HFFc6 (cell line): Measurements from ENCODE around the gene EN1. TPM values are rescaled to one million over a fixed set of nuclear protein-coding genes. Genes with fewer than 3 reads are reported as not detected.

Experiments
- DNase-seq: peaks from one replicate; pipeline ENCODE4 v3.0.0-alpha.2; 2018
- H3K27ac Mint-ChIP-seq: 2 replicates; pipeline ENCODE4 v1.8.0; 2020; ENCODE audit warnings: mild to moderate bottlenecking, mixed read lengths
- H3K27me3 Mint-ChIP-seq: 2 replicates; pipeline ENCODE4 v1.8.0; 2021; ENCODE audit warnings: mild to moderate bottlenecking, moderate library complexity, mixed read lengths; ENCODE audit not compliant: insufficient read depth
- H3K36me3 Mint-ChIP-seq: 2 replicates; pipeline ENCODE4 v1.8.0; 2021; ENCODE audit warnings: low read depth, mixed read lengths
- H3K4me1 Mint-ChIP-seq: 2 replicates; pipeline ENCODE4 v1.8.0; 2020; ENCODE audit warnings: low read depth, mixed read lengths
- H3K4me3 Mint-ChIP-seq: 2 replicates; pipeline ENCODE4 v1.8.0; 2020; ENCODE audit warnings: mild to moderate bottlenecking, moderate library complexity, mixed read lengths
- H3K9me3 Mint-ChIP-seq: 2 replicates; pipeline ENCODE4 v1.8.0; 2020; ENCODE audit warnings: mild to moderate bottlenecking, mixed read lengths
- CTCF ChIP-seq: fragments of 200-600 bp; sonication (generic); IDR thresholded peaks from 2 replicates; pipeline ENCODE4 v1.5.0; 2021; ENCODE audit warnings: antibody characterized with exemption, mild to moderate bottlenecking
- long read RNA-seq: library from polyadenylated mRNA; unstranded; transcript quantifications from one replicate; pipeline ENCODE4 v2.0.0, GENCODE V29; 2019
- total RNA-seq, 6 experiments: library from RNA; stranded (reverse); fragmentation: NEBNext Ultra II Directional; extraction: Animal tissue kit (Norgen Biotek cat#: 25700); gene quantifications; 2 replicates in 1 of 6; 3 replicates in 5 of 6; pipeline ENCODE4 v1.2.3, GENCODE V29; 2021

Gene EN1
- not detected for total RNA-seq
- long read RNA-seq, result 0 reads

- no peak within 1 kb of the TSS for H3K27ac Mint-ChIP-seq
- DNase-seq, result no peak
Observed at GRCh38 chr2:118846953-118847761, at the start of gene EN1. Gene EN1, minus strand, starts transcription at chr2:118847648. Its CDS starts 481 bp downstream, at chr2:118847167.

DNA sequence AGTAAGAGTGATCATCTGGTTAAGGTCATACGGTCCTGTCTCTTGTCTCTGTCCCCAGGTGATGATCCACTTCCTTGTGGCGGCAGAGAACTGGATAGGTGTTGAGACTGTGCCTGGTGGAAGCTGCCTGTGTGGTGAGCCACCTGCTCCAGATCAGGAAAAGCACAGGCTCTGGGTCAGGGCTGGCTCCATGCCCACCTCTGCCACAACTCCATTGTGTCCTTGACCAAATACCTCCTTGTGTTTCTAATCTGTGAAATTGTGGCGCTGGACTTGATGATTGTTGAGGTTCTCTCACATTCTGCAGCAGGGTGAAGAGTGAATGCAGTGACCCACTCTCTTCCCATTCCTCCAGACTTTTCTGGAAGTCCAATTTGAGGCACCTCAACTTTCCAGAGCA is 45.7 kb upstream of the EN1 start:
- no peak for TF ChIP-seq CTCF
- peaks cover 10% of the 10 kb centered on the region; the same call in 1 of the 2 replicates for H3K36me3 Mint-ChIP-seq
- peaks cover 16% of the 10 kb centered on the region for H3K9me3 Mint-ChIP-seq
- no peaks in the 10 kb centered on the region; the same call in 1 of the 2 replicates for H3K27me3 Mint-ChIP-seq
- DNase-seq, result no peak
- H3K4me1 Mint-ChIP-seq, result no peaks in the 10 kb centered on the region
- no peak overlapping the region for H3K4me3 Mint-ChIP-seq
- no peak overlapping the region for H3K27ac Mint-ChIP-seq

More at GRCh38 chr2:118846953-118847761, at the start of gene EN1:
- H3K36me3 Mint-ChIP-seq, result peaks cover 3% of the 10 kb centered on the region; the same call in 1 of the 2 replicates
- H3K27me3 Mint-ChIP-seq, result peaks cover 76% of the 10 kb centered on the region
- H3K4me3 Mint-ChIP-seq, result peak within 1 kb of the TSS; percentile 82
- peaks cover 19% of the 10 kb centered on the region for H3K4me1 Mint-ChIP-seq
- no peak for TF ChIP-seq CTCF
- H3K9me3 Mint-ChIP-seq, result no peaks in the 10 kb centered on the region

DNA sequence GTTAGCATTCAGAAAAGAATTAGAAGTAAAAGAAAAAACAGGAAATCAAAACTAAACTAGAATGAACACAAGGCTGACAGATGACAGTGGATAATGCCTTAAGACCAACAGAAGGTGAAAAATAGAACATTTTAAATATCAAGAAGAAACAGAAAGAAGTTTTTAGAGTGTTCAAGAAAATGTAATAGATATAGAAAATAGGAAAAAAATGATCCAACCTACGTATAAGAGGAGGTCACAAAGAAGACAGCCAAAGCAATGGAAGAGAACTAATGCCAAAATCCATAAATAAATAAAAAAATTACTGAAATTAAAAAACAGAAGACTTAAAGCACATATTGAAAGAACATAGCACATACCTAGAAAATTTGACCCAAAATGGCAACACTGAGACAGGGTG is 42.5 kb upstream of the EN1 start:
- Mint-ChIP-seq H3K9me3 (peaks cover 16% of the 10 kb centered on the region), H3K36me3 (peaks cover 10% of the 10 kb centered on the region; the same call in 1 of the 2 replicates), H3K27ac (no peak overlapping the region), H3K27me3 (no peaks in the 10 kb centered on the region; the same call in 1 of the 2 replicates), H3K4me3 (no peak overlapping the region), H3K4me1 (no peaks in the 10 kb centered on the region)
- no peak for DNase-seq
- no peak for TF ChIP-seq CTCF

DNA sequence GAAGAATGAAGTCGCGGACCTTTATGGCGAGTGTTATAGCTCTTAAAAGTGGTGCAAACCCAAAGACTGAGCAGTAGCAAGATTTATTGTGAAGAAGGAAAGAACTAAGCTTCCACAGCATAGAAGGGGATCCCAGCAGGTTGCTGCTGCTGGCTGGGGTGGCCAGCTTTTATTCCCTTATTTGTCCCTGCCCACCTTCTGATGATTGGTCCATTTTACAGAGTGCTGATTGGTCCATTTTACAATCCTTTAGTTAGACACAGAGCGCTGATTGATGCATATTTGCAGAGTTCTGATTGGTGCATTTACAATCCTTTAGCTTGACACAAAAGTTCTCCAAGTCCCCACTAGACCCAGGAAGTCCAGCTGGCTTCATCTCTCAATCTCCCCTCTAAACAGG is 36.3 kb upstream of the EN1 start:
- no peak overlapping the region for H3K27ac Mint-ChIP-seq
- H3K4me3 Mint-ChIP-seq, result no peak overlapping the region
- H3K36me3 Mint-ChIP-seq, result no peaks in the 10 kb centered on the region
- peaks cover 6% of the 10 kb centered on the region; the same call in 1 of the 2 replicates for H3K27me3 Mint-ChIP-seq
- H3K4me1 Mint-ChIP-seq, result no peaks in the 10 kb centered on the region
- no peak for DNase-seq
- no peak for TF ChIP-seq CTCF
- no peaks in the 10 kb centered on the region for H3K9me3 Mint-ChIP-seq

GRCh38 chr2:118882693-118883336 is 35.4 kb upstream of the EN1 start:
- DNase-seq, result peak; percentile 42
- Mint-ChIP-seq H3K36me3 (no peaks in the 10 kb centered on the region), H3K4me1 (no peaks in the 10 kb centered on the region), H3K9me3 (no peaks in the 10 kb centered on the region), H3K27ac (no peak overlapping the region), H3K4me3 (peak overlapping the region; percentile 73), H3K27me3 (peaks cover 12% of the 10 kb centered on the region; the same call in 1 of the 2 replicates)
- peak; percentile 89 for TF ChIP-seq CTCF
